ENCODE results near the gene PADI1. TPM values are rescaled to one million over a fixed set of nuclear protein-coding genes. Genes with fewer than 3 reads are reported as not detected.

The PADI1 gene
- polyA plus RNA-seq, 1 of the 3 experiments (the other 2 are of a cell fraction), result 0.26 TPM

DNA sequence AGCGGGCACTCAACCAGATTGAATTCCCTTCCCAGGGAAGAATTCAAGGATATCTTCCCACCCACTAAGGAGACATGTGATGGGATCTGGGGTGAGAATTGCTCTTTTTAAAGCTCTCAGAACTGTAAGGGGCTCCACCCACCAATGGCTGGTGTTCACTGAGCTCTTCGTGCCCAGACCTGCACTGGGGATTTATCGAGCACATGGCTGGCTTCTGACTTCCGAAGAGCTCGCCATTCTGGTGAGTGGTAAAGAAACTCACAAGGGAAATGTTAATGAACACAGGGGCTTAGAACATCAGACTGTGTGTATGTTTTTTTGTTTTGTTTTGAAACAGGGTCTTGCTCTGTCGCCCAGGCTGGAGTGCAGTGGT is 53.8 kb downstream of the PADI1 start:
- H3K79me2 ChIP-seq (ENCODE audit: insufficient read depth), result no peaks in the 10 kb centered on the region
- no peak overlapping the region for H3K4me3 ChIP-seq (ENCODE audit: low read depth in 2 of 2, low read length in 1 of 2)
- H3K36me3 ChIP-seq (replicated peaks in 1 of 2; ENCODE audit: control insufficient read depth in 1 of 2, insufficient read depth in 2 of 2, low read length in 1 of 2), result no peaks in the 10 kb centered on the region
- H3K9me2 ChIP-seq, result no peaks in the 10 kb centered on the region
- H2AFZ ChIP-seq (ENCODE audit: low read depth), result no peak overlapping the region
- no peak for DNase-seq
- no peaks in the 10 kb centered on the region for H3F3A ChIP-seq (replicated peaks; ENCODE audit: insufficient read depth)
- 83% methylated on average over 6 of the region's 6 CpGs for WGBS (ENCODE audit: low lambda C conversion rate)
- POLR2A ChIA-PET, result interaction anchor here (1.2 kb wide), 1 partner anchor 20 kb away, joined by 3 read pairs; no protein-coding TSS in a partner anchor
- H3K4me1 ChIP-seq (ENCODE audit: control insufficient read depth in 1 of 2, insufficient read depth in 2 of 2, low read depth in 1 of 2, low read length in 1 of 2), result no peaks in the 10 kb centered on the region; a peak in 1 of 4 replicates
- H3K9ac ChIP-seq, result no peak overlapping the region
- no peaks in the 10 kb centered on the region for H3K27me3 ChIP-seq (ENCODE audit: insufficient read depth)
- no peaks in the 10 kb centered on the region for H4K20me1 ChIP-seq (ENCODE audit: insufficient read depth)
- H3K9me3 ChIP-seq, result no peaks in the 10 kb centered on the region
- CTCF ChIA-PET, result interaction anchor here (0.9 to 3.2 kb wide), 4 partner anchors 13 to 133 kb away, joined by 4 to 17 read pairs (median 4); no protein-coding TSS in a partner anchor
- H3K4me2 ChIP-seq, result no peak overlapping the region
- TF ChIP-seq NFIC (IDR thresholded peaks at IDR 0.05; ENCODE audit: borderline replicate concordance) (no peak), FOXJ3 (CRISPR knock-in tag; IDR thresholded peaks at IDR 0.05) (no peak), EP300 (IDR thresholded peaks at IDR 0.05; ENCODE audit: borderline replicate concordance in 1 of 2, low read depth in 1 of 2, low read length in 1 of 2) (no peak), EZH2phosphoT487 (IDR thresholded peaks at IDR 0.05; ENCODE audit: borderline replicate concordance, low read depth) (no peak), RXRA (IDR thresholded peaks at IDR 0.05; ENCODE audit: borderline replicate concordance, low read depth) (no peak), MXI1 (IDR thresholded peaks at IDR 0.05; ENCODE audit: low read depth, low read length) (no peak), FOSL2 (IDR thresholded peaks at IDR 0.05; ENCODE audit: borderline replicate concordance, low read depth) (no peak), FOXM1 (IDR thresholded peaks at IDR 0.05; ENCODE audit: low read depth) (no peak), JUND (IDR thresholded peaks at IDR 0.05) (no peak), TEAD4 (IDR thresholded peaks at IDR 0.05; ENCODE audit: borderline replicate concordance, insufficient read depth) (no peak), POLR2AphosphoS5 (IDR thresholded peaks at IDR 0.05; ENCODE audit: low read depth, low read length) (no peak), CHD2 (IDR thresholded peaks at IDR 0.05; ENCODE audit: low read length, partially characterized antibody) (no peak), TCF12 (IDR thresholded peaks at IDR 0.05) (no peak), RAD21 (IDR thresholded peaks at IDR 0.05; ENCODE audit: low read length) (no peak), SMC3 (IDR thresholded peaks at IDR 0.05; ENCODE audit: low read depth, low read length) (no peak), RCOR1 (IDR thresholded peaks at IDR 0.05; ENCODE audit: low read length) (no peak)
- TF ChIP-seq, protein P1, sequence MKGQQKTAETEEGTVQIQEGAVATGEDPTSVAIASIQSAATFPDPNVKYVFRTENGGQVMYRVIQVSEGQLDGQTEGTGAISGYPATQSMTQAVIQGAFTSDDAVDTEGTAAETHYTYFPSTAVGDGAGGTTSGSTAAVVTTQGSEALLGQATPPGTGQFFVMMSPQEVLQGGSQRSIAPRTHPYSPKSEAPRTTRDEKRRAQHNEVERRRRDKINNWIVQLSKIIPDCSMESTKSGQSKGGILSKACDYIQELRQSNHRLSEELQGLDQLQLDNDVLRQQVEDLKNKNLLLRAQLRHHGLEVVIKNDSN (IDR thresholded peaks at IDR 0.05; ENCODE audit: borderline replicate concordance, low read depth), result no peak
- TF ChIP-seq, protein P2, sequence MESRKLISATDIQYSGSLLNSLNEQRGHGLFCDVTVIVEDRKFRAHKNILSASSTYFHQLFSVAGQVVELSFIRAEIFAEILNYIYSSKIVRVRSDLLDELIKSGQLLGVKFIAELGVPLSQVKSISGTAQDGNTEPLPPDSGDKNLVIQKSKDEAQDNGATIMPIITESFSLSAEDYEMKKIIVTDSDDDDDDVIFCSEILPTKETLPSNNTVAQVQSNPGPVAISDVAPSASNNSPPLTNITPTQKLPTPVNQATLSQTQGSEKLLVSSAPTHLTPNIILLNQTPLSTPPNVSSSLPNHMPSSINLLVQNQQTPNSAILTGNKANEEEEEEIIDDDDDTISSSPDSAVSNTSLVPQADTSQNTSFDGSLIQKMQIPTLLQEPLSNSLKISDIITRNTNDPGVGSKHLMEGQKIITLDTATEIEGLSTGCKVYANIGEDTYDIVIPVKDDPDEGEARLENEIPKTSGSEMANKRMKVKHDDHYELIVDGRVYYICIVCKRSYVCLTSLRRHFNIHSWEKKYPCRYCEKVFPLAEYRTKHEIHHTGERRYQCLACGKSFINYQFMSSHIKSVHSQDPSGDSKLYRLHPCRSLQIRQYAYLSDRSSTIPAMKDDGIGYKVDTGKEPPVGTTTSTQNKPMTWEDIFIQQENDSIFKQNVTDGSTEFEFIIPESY (IDR thresholded peaks at IDR 0.05; ENCODE audit: borderline replicate concordance, low read depth), result no peak
- TF ChIP-seq, protein P3, sequence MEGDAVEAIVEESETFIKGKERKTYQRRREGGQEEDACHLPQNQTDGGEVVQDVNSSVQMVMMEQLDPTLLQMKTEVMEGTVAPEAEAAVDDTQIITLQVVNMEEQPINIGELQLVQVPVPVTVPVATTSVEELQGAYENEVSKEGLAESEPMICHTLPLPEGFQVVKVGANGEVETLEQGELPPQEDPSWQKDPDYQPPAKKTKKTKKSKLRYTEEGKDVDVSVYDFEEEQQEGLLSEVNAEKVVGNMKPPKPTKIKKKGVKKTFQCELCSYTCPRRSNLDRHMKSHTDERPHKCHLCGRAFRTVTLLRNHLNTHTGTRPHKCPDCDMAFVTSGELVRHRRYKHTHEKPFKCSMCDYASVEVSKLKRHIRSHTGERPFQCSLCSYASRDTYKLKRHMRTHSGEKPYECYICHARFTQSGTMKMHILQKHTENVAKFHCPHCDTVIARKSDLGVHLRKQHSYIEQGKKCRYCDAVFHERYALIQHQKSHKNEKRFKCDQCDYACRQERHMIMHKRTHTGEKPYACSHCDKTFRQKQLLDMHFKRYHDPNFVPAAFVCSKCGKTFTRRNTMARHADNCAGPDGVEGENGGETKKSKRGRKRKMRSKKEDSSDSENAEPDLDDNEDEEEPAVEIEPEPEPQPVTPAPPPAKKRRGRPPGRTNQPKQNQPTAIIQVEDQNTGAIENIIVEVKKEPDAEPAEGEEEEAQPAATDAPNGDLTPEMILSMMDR (IDR thresholded peaks at IDR 0.05), result no peak
- TF ChIP-seq, protein P4, sequence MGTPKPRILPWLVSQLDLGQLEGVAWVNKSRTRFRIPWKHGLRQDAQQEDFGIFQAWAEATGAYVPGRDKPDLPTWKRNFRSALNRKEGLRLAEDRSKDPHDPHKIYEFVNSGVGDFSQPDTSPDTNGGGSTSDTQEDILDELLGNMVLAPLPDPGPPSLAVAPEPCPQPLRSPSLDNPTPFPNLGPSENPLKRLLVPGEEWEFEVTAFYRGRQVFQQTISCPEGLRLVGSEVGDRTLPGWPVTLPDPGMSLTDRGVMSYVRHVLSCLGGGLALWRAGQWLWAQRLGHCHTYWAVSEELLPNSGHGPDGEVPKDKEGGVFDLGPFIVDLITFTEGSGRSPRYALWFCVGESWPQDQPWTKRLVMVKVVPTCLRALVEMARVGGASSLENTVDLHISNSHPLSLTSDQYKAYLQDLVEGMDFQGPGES (IDR thresholded peaks at IDR 0.05; ENCODE audit: low read depth, low read length), result no peak
- no peak overlapping the region for H3K27ac ChIP-seq (ENCODE audit: low read depth in 2 of 2, low read length in 1 of 2)

Data from SK-N-SH (cell line).